ENCODE measurements around the gene ZNF700.

The ZNF700 gene

DNA sequence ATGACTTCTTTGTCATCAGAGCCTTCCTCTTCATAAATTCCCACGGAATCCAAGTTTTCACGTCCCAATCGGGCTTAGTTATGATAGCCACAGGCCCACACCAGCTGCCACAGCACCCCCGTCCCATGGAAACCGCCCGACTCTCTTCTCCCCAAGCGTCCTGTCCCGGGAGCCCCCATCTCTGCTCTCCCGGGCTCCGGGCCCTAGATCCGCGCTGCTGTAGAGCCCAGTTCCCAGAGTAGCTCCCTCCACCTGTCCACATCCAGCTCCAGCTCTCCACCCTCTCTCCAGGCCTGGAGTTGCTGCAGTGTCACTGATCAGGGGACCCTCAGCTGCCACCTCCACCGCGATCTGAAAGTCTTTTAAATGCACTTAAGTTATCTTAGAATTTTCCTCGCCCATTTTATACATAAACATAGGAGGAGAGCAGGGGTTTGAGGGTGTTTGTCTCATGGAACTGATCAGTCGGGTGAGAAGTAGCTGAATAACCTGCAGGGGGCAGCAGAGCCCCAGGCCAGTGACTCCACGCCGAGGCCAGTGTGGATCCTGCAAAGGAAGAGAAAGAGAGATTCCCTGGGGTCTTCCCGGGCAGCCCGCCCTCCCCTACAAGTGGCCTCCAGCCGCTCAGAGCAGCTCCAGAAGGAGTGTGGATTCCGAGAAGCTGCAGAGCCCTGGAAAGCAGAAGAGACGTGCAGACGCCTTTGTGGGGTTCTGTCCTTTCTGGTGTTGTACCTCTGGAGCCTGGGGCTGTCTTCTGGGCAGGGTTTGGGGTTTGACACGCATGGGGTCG lies 38.9 kb downstream of the ZNF700 start:
- Histone ChIP-seq H3K36me3 (ENCODE audit: control insufficient read depth in 1 of 2, insufficient read depth in 2 of 2, low read length in 2 of 2) (no peaks in the 10 kb centered on the region), H3K4me3 (ENCODE audit: low read depth in 1 of 2, low read length in 2 of 2) (peak overlapping the region; percentile 10 to 84), H3K9me3 (ENCODE audit: control insufficient read depth in 1 of 2, low read length in 2 of 2) (no peaks in the 10 kb centered on the region), H3K9ac (ENCODE audit: low read depth in 1 of 2, low read length in 2 of 2) (no peak overlapping the region), H3K27ac (ENCODE audit: low read depth, low read length) (no peak overlapping the region), H3K27me3 (ENCODE audit: control insufficient read depth in 1 of 2, insufficient read depth in 2 of 2, low read length in 2 of 2) (no peaks in the 10 kb centered on the region), H3K4me1 (ENCODE audit: control insufficient read depth in 1 of 2, insufficient read depth in 2 of 2, low read length in 2 of 2) (peaks cover 6 to 13% of the 10 kb centered on the region in 2 donors)

DNA sequence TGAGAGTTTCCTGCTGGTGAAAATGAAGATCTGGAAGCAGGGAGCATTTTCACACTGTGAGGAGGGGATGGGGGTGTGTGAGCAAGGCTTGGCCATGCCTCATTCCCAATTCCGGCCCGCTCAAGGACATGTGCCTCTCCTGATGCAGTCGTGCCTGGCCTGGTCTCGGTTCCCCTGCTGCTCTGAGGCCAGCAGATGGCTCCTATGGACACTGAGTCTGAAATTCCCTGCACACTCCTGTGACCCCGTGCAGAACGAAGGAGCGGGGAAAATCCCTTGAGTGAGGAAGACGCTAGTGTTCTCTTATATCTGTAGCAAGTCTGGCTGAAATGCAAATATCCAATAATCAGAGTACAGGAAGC lies 39.6 kb downstream of the ZNF700 start:
- H3K27ac ChIP-seq (ENCODE audit: low read depth, low read length): peak overlapping the region; percentile 95
- H3K27me3 ChIP-seq (ENCODE audit: control insufficient read depth in 1 of 2, insufficient read depth in 2 of 2, low read length in 2 of 2): no peaks in the 10 kb centered on the region
- H3K9ac ChIP-seq (ENCODE audit: low read depth in 1 of 2, low read length in 2 of 2): peak overlapping the region; percentile 25 to 67
- peaks cover 6 to 13% of the 10 kb centered on the region in 2 donors for H3K4me1 ChIP-seq (ENCODE audit: control insufficient read depth in 1 of 2, insufficient read depth in 2 of 2, low read length in 2 of 2)
- H3K4me3 ChIP-seq (ENCODE audit: low read depth in 1 of 2, low read length in 2 of 2): peak overlapping the region; percentile 82 to 84
- H3K36me3 ChIP-seq (ENCODE audit: control insufficient read depth in 1 of 2, insufficient read depth in 2 of 2, low read length in 2 of 2): no peaks in the 10 kb centered on the region
- H3K9me3 ChIP-seq (ENCODE audit: control insufficient read depth in 1 of 2, low read length in 2 of 2): no peaks in the 10 kb centered on the region

GRCh38 chr19:11964858-11965645 lies 40.1 kb downstream of the ZNF700 start, which contains the start of gene ZNF763:
Gene ZNF763, plus strand, starts transcription at chr19:11965040. Its CDS starts 169 bp downstream, at chr19:11965209.
- peak within 1 kb of the TSS; percentile 67 to 69 for H3K9ac ChIP-seq (ENCODE audit: low read depth in 1 of 2, low read length in 2 of 2)
- peak within 1 kb of the TSS; percentile 82 to 84 for H3K4me3 ChIP-seq (ENCODE audit: low read depth in 1 of 2, low read length in 2 of 2)
- no peaks in the 10 kb centered on the region for H3K36me3 ChIP-seq (ENCODE audit: control insufficient read depth in 1 of 2, insufficient read depth in 2 of 2, low read length in 2 of 2)
- peaks cover 6 to 13% of the 10 kb centered on the region in 2 donors for H3K4me1 ChIP-seq (ENCODE audit: control insufficient read depth in 1 of 2, insufficient read depth in 2 of 2, low read length in 2 of 2)
- H3K27me3 ChIP-seq (ENCODE audit: control insufficient read depth in 1 of 2, insufficient read depth in 2 of 2, low read length in 2 of 2): no peaks in the 10 kb centered on the region
- peak within 1 kb of the TSS; percentile 95 for H3K27ac ChIP-seq (ENCODE audit: low read depth, low read length)
- peaks cover 0 to under 1% of the 10 kb centered on the region in 2 donors for H3K9me3 ChIP-seq (ENCODE audit: control insufficient read depth in 1 of 2, low read length in 2 of 2)

DNA sequence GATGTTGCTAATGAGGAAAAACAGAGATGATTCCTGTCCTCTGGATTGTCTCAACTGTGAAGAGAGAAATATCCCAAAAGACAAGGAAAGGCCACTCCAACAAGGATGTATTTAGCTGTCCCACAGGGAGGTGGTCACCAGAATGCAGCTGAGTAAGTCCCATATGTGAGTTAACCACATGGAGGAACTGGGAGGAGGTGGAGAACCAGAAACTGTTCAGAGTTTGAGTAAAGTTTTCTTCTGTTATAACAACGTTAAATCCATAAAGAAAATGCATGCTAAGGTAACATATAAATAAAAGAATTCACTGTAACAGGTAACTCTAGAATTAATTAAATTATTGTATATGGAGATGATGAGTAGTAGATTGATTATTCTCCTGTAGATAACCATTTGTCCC lies 45.3 kb downstream of the ZNF700 start:
- Histone ChIP-seq H3K27me3 (ENCODE audit: control insufficient read depth in 1 of 2, insufficient read depth in 2 of 2, low read length in 2 of 2) (no peaks in the 10 kb centered on the region), H3K9ac (ENCODE audit: low read depth in 1 of 2, low read length in 2 of 2) (no peak overlapping the region), H3K4me1 (ENCODE audit: control insufficient read depth in 1 of 2, insufficient read depth in 2 of 2, low read length in 2 of 2) (peaks cover 0 to 4% of the 10 kb centered on the region in 2 donors), H3K27ac (ENCODE audit: low read depth, low read length) (no peak overlapping the region), H3K9me3 (ENCODE audit: control insufficient read depth in 1 of 2, low read length in 2 of 2) (peaks cover 0 to 6% of the 10 kb centered on the region in 2 donors), H3K4me3 (ENCODE audit: low read depth in 1 of 2, low read length in 2 of 2) (no peak overlapping the region), H3K36me3 (ENCODE audit: control insufficient read depth in 1 of 2, insufficient read depth in 2 of 2, low read length in 2 of 2) (no peaks in the 10 kb centered on the region)

DNA sequence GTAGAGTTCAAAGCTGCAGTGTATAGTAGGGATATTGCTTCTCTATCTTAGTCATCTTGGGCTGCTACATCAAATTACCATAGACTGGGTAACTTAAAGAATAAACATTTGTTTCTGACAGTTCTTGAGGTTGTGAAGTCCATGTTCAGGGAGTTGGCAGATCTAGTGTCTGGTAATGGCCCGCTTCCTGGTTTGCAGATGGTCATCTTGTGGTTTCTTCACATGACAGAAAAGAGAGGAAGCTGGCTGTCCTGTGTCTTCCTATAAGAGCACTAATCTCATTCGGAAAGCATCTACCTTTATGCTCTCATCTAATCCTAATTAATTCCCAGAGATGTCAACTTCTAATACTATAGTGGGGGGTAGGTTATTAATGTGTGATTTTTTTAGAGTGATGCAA lies 46.1 kb downstream of the ZNF700 start:
- peaks cover 6 to 12% of the 10 kb centered on the region in 2 donors for H3K9me3 ChIP-seq (ENCODE audit: control insufficient read depth in 1 of 2, low read length in 2 of 2)
- no peaks in the 10 kb centered on the region for H3K4me1 ChIP-seq (ENCODE audit: control insufficient read depth in 1 of 2, insufficient read depth in 2 of 2, low read length in 2 of 2)
- H3K27me3 ChIP-seq (ENCODE audit: control insufficient read depth in 1 of 2, insufficient read depth in 2 of 2, low read length in 2 of 2): no peaks in the 10 kb centered on the region
- no peak overlapping the region for H3K27ac ChIP-seq (ENCODE audit: low read depth, low read length)
- H3K36me3 ChIP-seq (ENCODE audit: control insufficient read depth in 1 of 2, insufficient read depth in 2 of 2, low read length in 2 of 2): no peaks in the 10 kb centered on the region
- H3K9ac ChIP-seq (ENCODE audit: low read depth in 1 of 2, low read length in 2 of 2): no peak overlapping the region
- no peak overlapping the region for H3K4me3 ChIP-seq (ENCODE audit: low read depth in 1 of 2, low read length in 2 of 2)

- no peaks in the 10 kb centered on the region for H3K4me1 ChIP-seq (ENCODE audit: control insufficient read depth in 1 of 2, insufficient read depth in 2 of 2, low read length in 2 of 2)
- no peak overlapping the region for H3K27ac ChIP-seq (ENCODE audit: low read depth, low read length)
- peaks cover 6 to 12% of the 10 kb centered on the region in 2 donors for H3K36me3 ChIP-seq (ENCODE audit: control insufficient read depth in 1 of 2, insufficient read depth in 2 of 2, low read length in 2 of 2)
- H3K4me3 ChIP-seq (ENCODE audit: low read depth in 1 of 2, low read length in 2 of 2): no peak overlapping the region
- H3K9ac ChIP-seq (ENCODE audit: low read depth in 1 of 2, low read length in 2 of 2): no peak overlapping the region
- no peaks in the 10 kb centered on the region for H3K27me3 ChIP-seq (ENCODE audit: control insufficient read depth in 1 of 2, insufficient read depth in 2 of 2, low read length in 2 of 2)
- H3K9me3 ChIP-seq (ENCODE audit: control insufficient read depth in 1 of 2, low read length in 2 of 2): peaks cover 24 to 30% of the 10 kb centered on the region in 2 donors
Observed at GRCh38 chr19:11973019-11973810, 48.3 kb downstream of the ZNF700 start.

DNA sequence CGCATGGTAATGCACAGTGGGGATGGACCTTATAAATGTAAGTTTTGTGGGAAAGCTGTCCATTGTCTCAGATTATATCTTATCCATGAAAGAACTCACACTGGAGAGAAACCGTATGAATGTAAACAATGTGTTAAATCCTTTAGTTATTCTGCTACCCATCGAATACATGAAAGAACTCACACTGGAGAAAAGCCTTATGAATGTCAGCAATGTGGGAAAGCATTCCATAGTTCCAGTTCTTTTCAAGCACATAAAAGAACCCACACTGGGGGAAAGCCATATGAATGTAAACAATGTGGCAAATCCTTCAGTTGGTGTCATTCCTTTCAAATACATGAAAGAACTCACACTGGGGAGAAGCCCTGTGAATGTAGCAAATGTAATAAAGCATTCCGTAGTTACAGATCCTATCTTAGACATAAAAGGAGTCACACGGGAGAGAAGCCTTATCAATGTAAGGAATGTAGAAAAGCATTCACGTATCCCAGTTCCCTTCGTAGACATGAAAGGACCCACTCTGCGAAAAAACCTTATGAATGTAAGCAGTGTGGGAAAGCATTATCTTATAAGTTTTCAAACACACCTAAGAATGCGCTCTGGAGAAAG lies 53.7 kb downstream of the ZNF700 start:
- Histone ChIP-seq H3K27ac (ENCODE audit: low read depth, low read length) (no peak overlapping the region), H3K9ac (ENCODE audit: low read depth in 1 of 2, low read length in 2 of 2) (no peak overlapping the region), H3K27me3 (ENCODE audit: control insufficient read depth in 1 of 2, insufficient read depth in 2 of 2, low read length in 2 of 2) (no peaks in the 10 kb centered on the region), H3K4me3 (ENCODE audit: low read depth in 1 of 2, low read length in 2 of 2) (no peak overlapping the region), H3K9me3 (ENCODE audit: control insufficient read depth in 1 of 2, low read length in 2 of 2) (peaks cover 65 to 70% of the 10 kb centered on the region in 2 donors), H3K4me1 (ENCODE audit: control insufficient read depth in 1 of 2, insufficient read depth in 2 of 2, low read length in 2 of 2) (no peaks in the 10 kb centered on the region), H3K36me3 (ENCODE audit: control insufficient read depth in 1 of 2, insufficient read depth in 2 of 2, low read length in 2 of 2) (peaks cover 12 to 25% of the 10 kb centered on the region in 2 donors)

DNA sequence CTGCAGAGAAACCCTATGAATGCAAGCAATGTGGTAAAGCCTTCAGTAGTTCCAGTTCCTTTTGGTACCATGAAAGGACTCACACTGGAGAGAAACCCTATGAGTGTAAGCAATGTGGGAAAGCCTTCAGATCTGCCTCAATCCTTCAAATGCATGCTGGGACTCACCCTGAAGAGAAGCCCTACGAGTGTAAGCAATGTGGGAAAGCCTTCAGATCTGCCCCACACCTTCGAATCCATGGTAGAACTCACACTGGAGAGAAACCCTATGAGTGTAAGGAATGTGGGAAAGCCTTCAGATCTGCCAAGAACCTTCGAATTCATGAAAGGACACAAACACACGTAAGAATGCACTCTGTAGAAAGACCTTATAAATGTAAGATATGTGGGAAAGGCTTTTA lies 54.6 kb downstream of the ZNF700 start:
- Histone ChIP-seq H3K36me3 (ENCODE audit: control insufficient read depth in 1 of 2, insufficient read depth in 2 of 2, low read length in 2 of 2) (peaks cover 12 to 25% of the 10 kb centered on the region in 2 donors), H3K4me1 (ENCODE audit: control insufficient read depth in 1 of 2, insufficient read depth in 2 of 2, low read length in 2 of 2) (no peaks in the 10 kb centered on the region), H3K4me3 (ENCODE audit: low read depth in 1 of 2, low read length in 2 of 2) (peak overlapping the region in 1 of 2 donors; percentile 30), H3K9me3 (ENCODE audit: control insufficient read depth in 1 of 2, low read length in 2 of 2) (peaks cover 65 to 70% of the 10 kb centered on the region in 2 donors), H3K9ac (ENCODE audit: low read depth in 1 of 2, low read length in 2 of 2) (no peak overlapping the region), H3K27me3 (ENCODE audit: control insufficient read depth in 1 of 2, insufficient read depth in 2 of 2, low read length in 2 of 2) (no peaks in the 10 kb centered on the region), H3K27ac (ENCODE audit: low read depth, low read length) (no peak overlapping the region)

DNA sequence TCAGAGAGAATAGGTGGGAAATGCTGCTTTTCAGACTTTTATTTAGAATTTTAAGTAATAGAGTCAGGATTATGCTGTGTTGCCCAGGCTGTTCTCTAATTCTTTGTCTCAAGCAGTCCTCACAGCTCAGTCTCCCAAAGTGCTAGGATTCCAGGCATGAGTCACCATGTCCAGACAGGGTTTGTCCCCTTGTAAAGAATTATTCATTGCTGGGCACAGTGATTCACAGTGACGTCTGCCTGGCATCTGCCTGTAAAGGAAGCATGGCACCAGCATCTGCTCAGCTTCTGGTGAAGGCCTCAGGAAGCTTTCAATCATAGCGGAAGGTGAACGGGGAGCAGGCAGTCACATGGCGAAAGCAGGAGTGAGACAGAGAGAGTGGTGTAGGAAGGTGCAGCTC lies 57.6 kb downstream of the ZNF700 start:
- Histone ChIP-seq H3K4me3 (ENCODE audit: low read depth in 1 of 2, low read length in 2 of 2) (no peak overlapping the region), H3K9me3 (ENCODE audit: control insufficient read depth in 1 of 2, low read length in 2 of 2) (peaks cover 45 to 53% of the 10 kb centered on the region in 2 donors), H3K36me3 (ENCODE audit: control insufficient read depth in 1 of 2, insufficient read depth in 2 of 2, low read length in 2 of 2) (peaks cover 12 to 20% of the 10 kb centered on the region in 2 donors), H3K4me1 (ENCODE audit: control insufficient read depth in 1 of 2, insufficient read depth in 2 of 2, low read length in 2 of 2) (no peaks in the 10 kb centered on the region), H3K27ac (ENCODE audit: low read depth, low read length) (no peak overlapping the region), H3K27me3 (ENCODE audit: control insufficient read depth in 1 of 2, insufficient read depth in 2 of 2, low read length in 2 of 2) (no peaks in the 10 kb centered on the region), H3K9ac (ENCODE audit: low read depth in 1 of 2, low read length in 2 of 2) (no peak overlapping the region)
